Stimulated activated memory B cell treated with anti-CD40 and anti-IgM and Interleukin-4, amounts not matched to agents 10 μg/mL and 1 μg/mL and 100 μg/mL, for 72 hours (primary cell): ENCODE results near the gene RPL28.
"Not testable (repeated sequence)": the region's sequence is repeated elsewhere in the genome, so short reads cannot be mapped to it uniquely, and the experiment has no call there.

Experiments used
- ATAC-seq: fragments of 150-1000 bp; cut with Tn5 transposase; 2 replicates; pipeline ENCODE4 v1.10.0; 2021
- H3K27ac Mint-ChIP-seq: one replicate; pipeline ENCODE4 v1.8.0; 2022; ENCODE audit warnings: mild to moderate bottlenecking, mixed read lengths
- H3K27me3 Mint-ChIP-seq: one replicate; pipeline ENCODE4 v1.8.0; 2022; ENCODE audit warnings: mixed read lengths
- H3K36me3 Mint-ChIP-seq: one replicate; pipeline ENCODE4 v1.8.0; 2022; ENCODE audit warnings: mixed read lengths
- H3K4me1 Mint-ChIP-seq: one replicate; pipeline ENCODE4 v1.8.0; 2022; ENCODE audit warnings: mixed read lengths
- H3K4me3 Mint-ChIP-seq: one replicate; pipeline ENCODE4 v1.8.0; 2022; ENCODE audit warnings: mild to moderate bottlenecking, moderate library complexity, mixed read lengths
- H3K9me3 Mint-ChIP-seq: one replicate; pipeline ENCODE4 v1.8.0; 2022; ENCODE audit warnings: mixed read lengths

The RPL28 gene

DNA sequence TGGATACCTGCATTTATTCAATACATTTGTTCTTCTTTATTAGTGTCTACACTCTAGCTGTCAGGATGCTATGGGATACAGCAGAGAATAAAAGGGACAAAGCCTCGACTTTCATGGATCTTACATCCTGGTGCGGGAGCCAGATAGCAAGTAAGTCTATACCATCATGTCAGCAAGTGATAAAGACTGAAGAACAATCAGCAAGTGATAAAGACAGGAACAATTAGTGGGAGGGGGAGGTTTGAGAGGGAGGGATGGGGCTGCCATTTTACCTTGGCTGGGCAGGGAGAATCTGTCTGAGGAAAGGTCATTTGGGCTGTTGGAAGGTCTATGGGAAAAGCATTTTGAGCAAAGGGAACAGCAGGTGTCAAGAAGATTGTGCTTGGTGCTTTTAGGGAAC is 24.4 kb downstream of the RPL28 start:
- Mint-ChIP-seq H3K4me1 (peaks cover 17% of the 10 kb centered on the region), H3K36me3 (peaks cover 16% of the 10 kb centered on the region), H3K27ac (no peak overlapping the region), H3K9me3 (no peaks in the 10 kb centered on the region), H3K27me3 (no peaks in the 10 kb centered on the region), H3K4me3 (no peak overlapping the region)
- ATAC-seq, result no peak

DNA sequence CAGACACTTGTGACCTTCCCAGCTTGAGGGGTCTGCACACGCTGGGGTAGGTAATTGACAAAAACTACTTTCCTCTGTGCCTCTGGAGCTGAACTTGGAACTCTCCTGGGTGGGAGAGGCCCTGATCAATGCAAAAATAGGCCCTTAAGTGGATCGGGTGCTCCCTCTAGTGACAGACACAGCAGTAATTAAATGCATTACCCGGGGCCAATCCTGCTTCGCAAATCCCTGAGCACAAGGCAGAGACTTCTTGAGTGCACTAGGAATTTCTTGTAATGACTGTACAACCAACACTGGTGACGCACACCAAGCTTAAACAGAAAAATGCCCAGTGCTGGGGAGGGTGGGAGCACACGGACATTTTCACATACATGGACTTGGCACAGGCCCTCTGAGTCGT is 32.5 kb downstream of the RPL28 start:
- peak; percentile 43 for ATAC-seq
- Mint-ChIP-seq H3K9me3 (no peaks in the 10 kb centered on the region), H3K36me3 (no peaks in the 10 kb centered on the region), H3K27me3 (peaks cover 29% of the 10 kb centered on the region), H3K4me3 (no peak overlapping the region), H3K4me1 (no peaks in the 10 kb centered on the region), H3K27ac (no peak overlapping the region)

DNA sequence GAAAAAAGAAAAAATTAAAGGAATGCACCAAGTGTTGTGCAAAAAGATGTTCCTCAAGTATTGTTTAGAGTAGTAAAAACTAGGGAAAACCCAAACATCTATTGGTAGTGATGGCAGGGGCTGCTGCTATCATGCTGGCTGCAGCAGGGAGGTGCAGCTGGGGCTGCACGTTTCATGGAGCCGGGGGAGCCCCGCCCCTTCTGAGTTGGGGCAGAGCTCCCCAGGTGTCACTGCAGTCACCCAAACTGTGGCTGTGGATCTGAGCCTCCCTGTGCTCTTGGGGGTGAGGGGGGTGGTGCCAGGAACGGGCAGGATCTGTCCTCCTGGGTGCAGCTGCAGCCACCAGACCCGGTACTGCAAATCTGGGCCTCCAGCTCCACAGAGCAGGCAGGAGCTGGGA is 33.4 kb downstream of the RPL28 start:
- no peak overlapping the region for H3K4me3 Mint-ChIP-seq
- no peaks in the 10 kb centered on the region for H3K4me1 Mint-ChIP-seq
- ATAC-seq, result no peak
- H3K27me3 Mint-ChIP-seq, result peaks cover 29% of the 10 kb centered on the region
- H3K27ac Mint-ChIP-seq, result no peak overlapping the region
- no peaks in the 10 kb centered on the region for H3K9me3 Mint-ChIP-seq
- no peaks in the 10 kb centered on the region for H3K36me3 Mint-ChIP-seq

- peaks cover 34% of the 10 kb centered on the region for H3K27me3 Mint-ChIP-seq
- no peaks in the 10 kb centered on the region for H3K4me1 Mint-ChIP-seq
- no peaks in the 10 kb centered on the region for H3K36me3 Mint-ChIP-seq
- no peaks in the 10 kb centered on the region for H3K9me3 Mint-ChIP-seq
- H3K27ac Mint-ChIP-seq, result no peak overlapping the region
- no peak overlapping the region for H3K4me3 Mint-ChIP-seq
- ATAC-seq, result no peak
Measured at GRCh38 chr19:55419624-55420236, 34.0 kb downstream of the RPL28 start.

- H3K27ac Mint-ChIP-seq, H3K36me3 Mint-ChIP-seq, H3K4me1 Mint-ChIP-seq, ATAC-seq, H3K4me3 Mint-ChIP-seq, H3K9me3 Mint-ChIP-seq: not testable (repeated sequence)
- peaks cover 42% of the 10 kb centered on the region for H3K27me3 Mint-ChIP-seq
Measured at GRCh38 chr19:55421281-55421680, 35.5 kb downstream of the RPL28 start.

- H3K9me3 Mint-ChIP-seq, result no peaks in the 10 kb centered on the region
- no peak overlapping the region for H3K27ac Mint-ChIP-seq
- ATAC-seq, result no peak
- no peaks in the 10 kb centered on the region for H3K4me1 Mint-ChIP-seq
- H3K4me3 Mint-ChIP-seq, result no peak overlapping the region
- H3K36me3 Mint-ChIP-seq, result no peaks in the 10 kb centered on the region
- H3K27me3 Mint-ChIP-seq, result peaks cover 37% of the 10 kb centered on the region
Measured at GRCh38 chr19:55423225-55424005, 37.7 kb downstream of the RPL28 start.

DNA sequence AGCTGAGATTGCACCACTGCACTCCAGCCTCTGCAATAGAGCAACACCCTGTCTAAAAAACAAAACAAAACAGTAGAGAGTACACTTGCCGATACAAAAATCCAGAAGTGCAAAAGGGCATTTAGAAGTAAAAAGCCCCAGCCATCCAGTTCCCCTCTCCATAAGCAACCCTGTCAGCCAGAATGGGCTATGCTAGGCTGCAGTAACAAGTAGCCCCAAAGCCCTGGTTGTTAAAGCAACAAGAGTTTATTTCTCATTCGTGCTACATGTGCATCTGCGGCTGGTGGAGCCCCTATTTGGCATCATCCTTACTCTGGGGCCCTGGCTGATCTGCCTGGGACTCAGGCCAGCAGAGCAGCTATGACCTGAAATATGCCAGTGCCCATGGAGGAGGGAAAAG is 38.8 kb downstream of the RPL28 start:
- no peak overlapping the region for H3K4me3 Mint-ChIP-seq
- H3K27ac Mint-ChIP-seq, result no peak overlapping the region
- H3K36me3 Mint-ChIP-seq, result no peaks in the 10 kb centered on the region
- H3K27me3 Mint-ChIP-seq, result peaks cover 41% of the 10 kb centered on the region
- no peak for ATAC-seq
- no peaks in the 10 kb centered on the region for H3K9me3 Mint-ChIP-seq
- H3K4me1 Mint-ChIP-seq, result no peaks in the 10 kb centered on the region

- Mint-ChIP-seq H3K36me3 (no peaks in the 10 kb centered on the region), H3K27ac (no peak overlapping the region), H3K9me3 (peaks cover 5% of the 10 kb centered on the region), H3K4me1 (no peaks in the 10 kb centered on the region), H3K27me3 (peaks cover 50% of the 10 kb centered on the region), H3K4me3 (no peak overlapping the region)
- no peak for ATAC-seq
Measured at GRCh38 chr19:55426042-55426441, 40.3 kb downstream of the RPL28 start.

GRCh38 chr19:55431183-55431582 is 45.5 kb downstream of the RPL28 start:
- H3K4me3 Mint-ChIP-seq, result no peak overlapping the region
- no peaks in the 10 kb centered on the region for H3K36me3 Mint-ChIP-seq
- no peak overlapping the region for H3K27ac Mint-ChIP-seq
- peaks cover 5% of the 10 kb centered on the region for H3K9me3 Mint-ChIP-seq
- peaks cover 54% of the 10 kb centered on the region for H3K27me3 Mint-ChIP-seq
- H3K4me1 Mint-ChIP-seq, result no peaks in the 10 kb centered on the region
- ATAC-seq, result no peak

GRCh38 chr19:55432241-55432959 is 46.7 kb downstream of the RPL28 start:
- no peak overlapping the region for H3K27ac Mint-ChIP-seq
- peaks cover 5% of the 10 kb centered on the region for H3K9me3 Mint-ChIP-seq
- H3K27me3 Mint-ChIP-seq, result peaks cover 66% of the 10 kb centered on the region
- H3K4me1 Mint-ChIP-seq, result no peaks in the 10 kb centered on the region
- no peak overlapping the region for H3K4me3 Mint-ChIP-seq
- no peak for ATAC-seq
- no peaks in the 10 kb centered on the region for H3K36me3 Mint-ChIP-seq

GRCh38 chr19:55433292-55433691 is 47.6 kb downstream of the RPL28 start:
- ATAC-seq, result peak; percentile 24
- H3K36me3 Mint-ChIP-seq, result no peaks in the 10 kb centered on the region
- no peak overlapping the region for H3K4me3 Mint-ChIP-seq
- peaks cover 68% of the 10 kb centered on the region for H3K27me3 Mint-ChIP-seq
- H3K9me3 Mint-ChIP-seq, result peaks cover 5% of the 10 kb centered on the region
- H3K4me1 Mint-ChIP-seq, result no peaks in the 10 kb centered on the region
- no peak overlapping the region for H3K27ac Mint-ChIP-seq

- no peak overlapping the region for H3K27ac Mint-ChIP-seq
- peaks cover 6% of the 10 kb centered on the region for H3K4me1 Mint-ChIP-seq
- H3K4me3 Mint-ChIP-seq, result no peak overlapping the region
- peaks cover 4% of the 10 kb centered on the region for H3K36me3 Mint-ChIP-seq
- peaks cover 68% of the 10 kb centered on the region for H3K27me3 Mint-ChIP-seq
- H3K9me3 Mint-ChIP-seq, result peaks cover 5% of the 10 kb centered on the region
- no peak for ATAC-seq
Measured at GRCh38 chr19:55434356-55434919, 48.7 kb downstream of the RPL28 start.

DNA sequence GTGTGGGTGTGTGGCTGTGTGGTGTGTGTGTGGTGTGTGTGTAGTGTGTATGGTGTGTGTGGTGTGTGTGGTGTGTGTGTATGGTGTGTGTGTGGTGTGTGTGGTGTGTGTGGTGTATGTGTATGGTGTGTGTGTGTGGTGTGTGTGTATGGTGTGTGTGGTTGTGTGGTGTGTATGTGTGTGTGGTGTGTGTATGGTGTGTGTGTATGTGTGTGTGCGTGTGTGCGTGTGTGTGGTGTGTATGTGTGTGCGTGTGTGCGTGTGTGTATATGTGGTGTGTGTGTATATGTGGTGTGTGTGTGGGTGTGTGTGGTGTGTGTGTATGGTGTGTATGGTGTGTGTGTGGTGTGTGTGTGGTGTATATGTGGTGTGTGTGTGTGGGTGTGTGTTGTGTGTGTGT is 49.3 kb downstream of the RPL28 start:
- no peak for ATAC-seq
- peaks cover 12% of the 10 kb centered on the region for H3K4me1 Mint-ChIP-seq
- peaks cover 68% of the 10 kb centered on the region for H3K27me3 Mint-ChIP-seq

GRCh38 chr19:55436847-55437246 is 51.1 kb downstream of the RPL28 start:
- no peak overlapping the region for H3K27ac Mint-ChIP-seq
- peaks cover 68% of the 10 kb centered on the region for H3K27me3 Mint-ChIP-seq

More for the DNA sequence above, 49.3 kb downstream of the RPL28 start:
- Mint-ChIP-seq H3K4me3 (no peak overlapping the region), H3K9me3 (peaks cover 5% of the 10 kb centered on the region), H3K36me3 (peaks cover 5% of the 10 kb centered on the region), H3K27ac (no peak overlapping the region)

DNA sequence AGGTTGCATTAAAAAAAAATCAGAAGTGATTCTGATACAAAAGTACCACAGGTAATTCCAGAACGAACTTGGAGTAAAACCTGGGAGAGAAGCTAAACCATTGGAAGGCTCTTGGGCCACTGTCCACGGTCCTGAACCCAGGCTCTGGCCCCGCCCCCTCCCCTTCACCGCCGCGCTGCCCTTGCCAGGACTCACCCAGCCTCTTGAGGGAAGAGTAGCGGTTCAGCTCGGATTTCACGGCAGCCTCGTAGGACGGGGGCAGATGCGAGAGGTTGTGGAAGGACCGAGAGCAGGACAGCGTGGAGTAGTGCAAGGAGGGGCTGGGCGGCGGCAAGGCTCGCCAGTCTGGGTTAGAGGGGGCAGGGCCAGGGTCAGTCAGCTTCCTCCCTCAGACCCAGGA is 51.7 kb downstream of the RPL28 start:
- ATAC-seq, result no peak
- Mint-ChIP-seq H3K36me3 (peaks cover 5% of the 10 kb centered on the region), H3K27ac (no peak overlapping the region), H3K4me3 (no peak overlapping the region), H3K4me1 (peaks cover 25% of the 10 kb centered on the region), H3K9me3 (no peaks in the 10 kb centered on the region), H3K27me3 (peaks cover 68% of the 10 kb centered on the region)

More at GRCh38 chr19:55436847-55437246, 51.1 kb downstream of the RPL28 start:
- Mint-ChIP-seq H3K36me3 (peaks cover 5% of the 10 kb centered on the region), H3K9me3 (no peaks in the 10 kb centered on the region), H3K4me1 (peaks cover 25% of the 10 kb centered on the region), H3K4me3 (no peak overlapping the region)
- ATAC-seq, result no peak
